Ovary (tissue), 3 donors: ENCODE data around the gene UEVLD.

Experiments
- CTCF ChIP-seq, 3 donors: fragments of 450-650 bp in 2 of 3; fragments of 200-600 bp in 1 of 3; IDR thresholded peaks; one replicate each; pipeline versions ENCODE4 v1.5.1 to v1.8.0; 2016 to 2022; ENCODE audit warnings: antibody characterized with exemption in 3 of 3, mild to moderate bottlenecking in 1 of 3
- POLR2A ChIP-seq: fragments of 450-650 bp; IDR thresholded peaks from one replicate; pipeline ENCODE4 v1.6.1; 2017; ENCODE audit warnings: antibody characterized with exemption, mild to moderate bottlenecking, moderate library complexity
- donor health status: DM: no; HTN: no; CAD: no.

GRCh38 chr11:18493310-18493709 is 95.2 kb downstream of the UEVLD start:
- TF ChIP-seq CTCF (IDR thresholded peaks at IDR 0.05): no peak
- TF ChIP-seq POLR2A: no peak
